ENCODE results near the gene RSPH10B2.
"Not testable (repeated sequence)": the region's sequence is repeated elsewhere in the genome, so short reads cannot be mapped to it uniquely, and the experiment has no call there.

DNA sequence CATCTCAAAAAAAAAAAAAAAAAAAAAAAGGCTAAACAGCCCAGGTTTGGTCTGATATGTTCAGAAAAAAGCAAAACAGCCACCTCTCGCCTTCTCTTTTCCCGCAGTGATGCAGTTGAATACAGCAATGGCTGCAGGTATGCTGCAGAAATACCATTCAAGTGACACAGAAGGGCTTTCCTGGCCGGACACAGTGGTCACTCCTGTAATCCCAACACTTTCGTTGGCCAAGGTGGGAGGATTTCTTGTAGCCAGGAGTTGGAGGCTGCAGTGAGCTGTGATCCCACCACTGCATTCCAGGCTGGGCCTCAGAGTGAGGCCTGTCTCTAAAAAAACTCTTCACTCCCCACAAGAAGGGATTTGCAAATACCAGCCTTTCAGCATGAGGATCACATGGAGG is 29.6 kb upstream of the RSPH10B2 start:
- TF ChIP-seq, protein P1, sequence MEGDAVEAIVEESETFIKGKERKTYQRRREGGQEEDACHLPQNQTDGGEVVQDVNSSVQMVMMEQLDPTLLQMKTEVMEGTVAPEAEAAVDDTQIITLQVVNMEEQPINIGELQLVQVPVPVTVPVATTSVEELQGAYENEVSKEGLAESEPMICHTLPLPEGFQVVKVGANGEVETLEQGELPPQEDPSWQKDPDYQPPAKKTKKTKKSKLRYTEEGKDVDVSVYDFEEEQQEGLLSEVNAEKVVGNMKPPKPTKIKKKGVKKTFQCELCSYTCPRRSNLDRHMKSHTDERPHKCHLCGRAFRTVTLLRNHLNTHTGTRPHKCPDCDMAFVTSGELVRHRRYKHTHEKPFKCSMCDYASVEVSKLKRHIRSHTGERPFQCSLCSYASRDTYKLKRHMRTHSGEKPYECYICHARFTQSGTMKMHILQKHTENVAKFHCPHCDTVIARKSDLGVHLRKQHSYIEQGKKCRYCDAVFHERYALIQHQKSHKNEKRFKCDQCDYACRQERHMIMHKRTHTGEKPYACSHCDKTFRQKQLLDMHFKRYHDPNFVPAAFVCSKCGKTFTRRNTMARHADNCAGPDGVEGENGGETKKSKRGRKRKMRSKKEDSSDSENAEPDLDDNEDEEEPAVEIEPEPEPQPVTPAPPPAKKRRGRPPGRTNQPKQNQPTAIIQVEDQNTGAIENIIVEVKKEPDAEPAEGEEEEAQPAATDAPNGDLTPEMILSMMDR (IDR thresholded peaks at IDR 0.05; ENCODE audit: poor library complexity, severe bottlenecking): not testable (repeated sequence)
- TF ChIP-seq REST (IDR thresholded peaks at IDR 0.05; ENCODE audit: borderline replicate concordance); EP300 (conservative IDR thresholded peaks at IDR 0.05; ENCODE audit: poor library complexity, severe bottlenecking); TAF1 (IDR thresholded peaks at IDR 0.05; ENCODE audit: low read depth): not testable (repeated sequence)

Measured in neural cell (in vitro differentiated cells).